GM19025 (cell line): ENCODE results near the gene ARFIP1.

Experiments used
- ATAC-seq: cut with Tn5 transposase; IDR thresholded peaks from one replicate; pipeline ENCODE4 v1.9.1; 2021; ENCODE audit warnings: mild to moderate bottlenecking, low read depth, moderate library complexity; ENCODE audit not compliant: unreplicated experiment

ARFIP1 gene

GRCh38 chr4:152935631-152936445 lies 156.1 kb downstream of the ARFIP1 start, which contains the start of gene FHDC1:
TSS of gene FHDC1 (plus strand) at chr4:152936323. CDS start at chr4:152943058, 6,735 bp downstream.
- no peak for ATAC-seq

- no peak for ATAC-seq
Observed at GRCh38 chr4:152936446-152937335, 156.9 kb downstream of the ARFIP1 start.

- ATAC-seq: no peak
Observed at GRCh38 chr4:152937336-152938236, 157.8 kb downstream of the ARFIP1 start.

GRCh38 chr4:152938237-152938947 lies 158.6 kb downstream of the ARFIP1 start:
- no peak for ATAC-seq

GRCh38 chr4:152939621-152940020 lies 159.9 kb downstream of the ARFIP1 start:
- ATAC-seq: no peak

- no peak for ATAC-seq
Observed at GRCh38 chr4:152940461-152940860, 160.7 kb downstream of the ARFIP1 start.

GRCh38 chr4:152941411-152941810 lies 161.7 kb downstream of the ARFIP1 start:
- ATAC-seq: no peak

GRCh38 chr4:152942346-152942745 lies 162.6 kb downstream of the ARFIP1 start:
- no peak for ATAC-seq

- no peak for ATAC-seq
Observed at GRCh38 chr4:152943672-152944071, 163.9 kb downstream of the ARFIP1 start.

GRCh38 chr4:152944666-152945320 lies 165.0 kb downstream of the ARFIP1 start:
- no peak for ATAC-seq

- no peak for ATAC-seq
Observed at GRCh38 chr4:152945639-152946038, 165.9 kb downstream of the ARFIP1 start.

GRCh38 chr4:152946446-152946845 lies 166.7 kb downstream of the ARFIP1 start:
- no peak for ATAC-seq

- no peak for ATAC-seq
Observed at GRCh38 chr4:152947311-152947710, 167.6 kb downstream of the ARFIP1 start.

- ATAC-seq: no peak
Observed at GRCh38 chr4:152949930-152950329, 170.2 kb downstream of the ARFIP1 start.

GRCh38 chr4:152950402-152951274 lies 170.9 kb downstream of the ARFIP1 start:
- ATAC-seq: no peak

GRCh38 chr4:152951348-152951747 lies 171.6 kb downstream of the ARFIP1 start:
- ATAC-seq: no peak

- no peak for ATAC-seq
Observed at GRCh38 chr4:152953514-152953913, 173.8 kb downstream of the ARFIP1 start.

- ATAC-seq: no peak
Observed at GRCh38 chr4:152954741-152955140, 175.0 kb downstream of the ARFIP1 start.
